ENCODE results near the gene SRGAP1.
A peak's percentile ranks its signal among the peaks of the same experiment; 100 is the strongest.

Gene SRGAP1

DNA sequence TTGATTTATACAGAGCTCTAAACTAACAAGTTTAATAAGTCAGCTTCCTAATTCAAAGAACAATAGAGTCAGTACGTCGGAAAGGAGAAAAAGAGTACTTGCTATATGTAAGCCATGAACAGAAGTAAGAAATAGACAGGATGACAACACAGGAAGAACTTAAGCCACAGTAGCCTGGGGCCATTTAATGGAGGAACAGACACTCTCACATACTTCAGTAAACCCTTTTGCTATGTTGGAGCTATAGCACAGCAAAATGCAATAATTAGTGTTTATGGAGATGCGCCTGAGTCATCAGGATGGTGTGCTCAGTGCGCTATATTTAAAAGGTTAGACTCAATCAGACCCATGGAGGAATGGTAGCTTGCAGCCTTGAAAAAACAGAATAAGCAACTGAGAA, 61.0 kb downstream of the SRGAP1 start:
- DNase-seq (ENCODE audit: low read depth in 2 of 2), result no peak

GRCh38 chr12:63906876-63907275, 62.4 kb downstream of the SRGAP1 start:
- no peak for DNase-seq (ENCODE audit: low read depth in 2 of 2)

DNA sequence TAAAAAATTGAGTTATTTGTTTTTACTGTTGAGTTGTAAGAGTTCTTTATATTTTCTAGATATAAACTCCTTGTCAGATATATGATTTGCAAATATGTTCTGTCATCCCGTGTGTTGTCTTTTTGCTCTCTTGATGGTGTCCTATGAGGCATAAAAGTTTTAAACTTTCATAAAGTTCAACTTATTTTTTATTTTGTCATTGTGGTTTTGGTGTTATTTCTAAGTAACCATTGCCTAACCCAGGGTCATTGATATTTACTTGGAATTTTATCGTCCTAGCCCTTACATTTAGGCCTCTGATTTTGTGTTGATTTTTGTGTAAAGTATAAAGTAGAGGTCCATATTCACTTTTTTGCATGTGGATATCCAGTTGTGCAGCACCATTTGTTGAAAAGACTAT, 63.1 kb downstream of the SRGAP1 start:
- DNase-seq (ENCODE audit: low read depth in 2 of 2), result no peak

DNA sequence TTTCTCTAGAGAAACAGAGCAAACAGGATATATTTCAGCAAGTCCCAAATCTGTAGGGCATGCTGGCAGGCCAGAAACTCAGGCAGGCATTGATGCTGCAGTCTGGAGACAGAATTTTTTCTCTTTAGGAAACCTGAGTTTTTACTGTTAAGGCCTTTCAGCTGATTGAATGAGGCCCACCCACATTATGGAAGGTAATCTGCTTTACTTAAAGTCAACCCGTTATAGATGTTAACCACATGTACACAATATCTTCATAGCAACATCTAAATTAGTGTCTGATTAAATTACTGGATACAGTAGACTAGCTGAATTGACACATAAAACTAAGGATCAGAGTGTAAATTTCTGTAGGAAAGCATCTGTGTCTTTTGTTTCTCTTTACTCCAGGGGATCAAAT, 65.2 kb downstream of the SRGAP1 start:
- DNase-seq (ENCODE audit: low read depth in 2 of 2), result no peak

DNA sequence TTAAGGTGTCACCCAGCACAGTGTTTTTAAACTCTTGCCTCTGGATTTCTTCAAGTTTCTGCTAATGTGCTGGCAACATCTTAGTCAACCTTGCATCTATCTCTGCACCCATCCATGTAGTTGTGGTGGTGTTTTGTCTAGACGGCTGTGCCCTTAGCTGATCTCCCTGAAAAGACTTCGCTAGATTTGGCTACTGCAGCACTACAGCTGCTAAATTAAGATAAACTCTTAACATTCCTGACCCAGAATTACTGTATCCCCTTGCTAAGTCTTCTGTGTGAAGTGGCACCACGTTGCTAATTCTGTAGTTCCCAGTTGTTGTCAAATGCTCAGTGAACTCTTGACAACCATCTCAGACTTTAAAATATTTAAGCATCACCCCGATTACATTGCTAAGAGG, 66.8 kb downstream of the SRGAP1 start:
- DNase-seq (ENCODE audit: low read depth in 2 of 2), result no peak

DNA sequence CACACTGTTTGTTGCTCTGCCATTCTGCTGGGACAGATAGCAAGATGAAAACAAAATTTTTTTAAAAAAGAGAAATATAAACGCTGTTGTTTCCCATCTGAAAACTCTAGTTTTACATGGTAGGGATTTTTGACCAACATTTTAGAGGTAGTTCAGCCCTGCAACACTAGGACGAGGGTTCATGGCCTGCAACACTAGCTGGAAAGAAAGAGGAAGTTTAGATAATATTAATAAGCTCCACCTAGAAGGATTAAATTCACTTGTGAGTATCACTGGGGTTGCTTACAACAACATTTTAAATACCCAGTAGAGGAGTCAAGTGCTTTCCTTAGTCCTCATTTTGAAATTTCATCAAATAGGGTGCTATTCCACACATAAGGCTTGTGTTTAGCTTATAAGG, 68.2 kb downstream of the SRGAP1 start:
- DNase-seq (ENCODE audit: low read depth in 2 of 2), result no peak

- no peak for DNase-seq (ENCODE audit: low read depth in 2 of 2)
These were observed 69.4 kb downstream of the SRGAP1 start for GRCh38 chr12:63913929-63914328.

- DNase-seq (ENCODE audit: low read depth in 2 of 2), result no peak
These were observed 70.8 kb downstream of the SRGAP1 start for GRCh38 chr12:63915105-63915800.

DNA sequence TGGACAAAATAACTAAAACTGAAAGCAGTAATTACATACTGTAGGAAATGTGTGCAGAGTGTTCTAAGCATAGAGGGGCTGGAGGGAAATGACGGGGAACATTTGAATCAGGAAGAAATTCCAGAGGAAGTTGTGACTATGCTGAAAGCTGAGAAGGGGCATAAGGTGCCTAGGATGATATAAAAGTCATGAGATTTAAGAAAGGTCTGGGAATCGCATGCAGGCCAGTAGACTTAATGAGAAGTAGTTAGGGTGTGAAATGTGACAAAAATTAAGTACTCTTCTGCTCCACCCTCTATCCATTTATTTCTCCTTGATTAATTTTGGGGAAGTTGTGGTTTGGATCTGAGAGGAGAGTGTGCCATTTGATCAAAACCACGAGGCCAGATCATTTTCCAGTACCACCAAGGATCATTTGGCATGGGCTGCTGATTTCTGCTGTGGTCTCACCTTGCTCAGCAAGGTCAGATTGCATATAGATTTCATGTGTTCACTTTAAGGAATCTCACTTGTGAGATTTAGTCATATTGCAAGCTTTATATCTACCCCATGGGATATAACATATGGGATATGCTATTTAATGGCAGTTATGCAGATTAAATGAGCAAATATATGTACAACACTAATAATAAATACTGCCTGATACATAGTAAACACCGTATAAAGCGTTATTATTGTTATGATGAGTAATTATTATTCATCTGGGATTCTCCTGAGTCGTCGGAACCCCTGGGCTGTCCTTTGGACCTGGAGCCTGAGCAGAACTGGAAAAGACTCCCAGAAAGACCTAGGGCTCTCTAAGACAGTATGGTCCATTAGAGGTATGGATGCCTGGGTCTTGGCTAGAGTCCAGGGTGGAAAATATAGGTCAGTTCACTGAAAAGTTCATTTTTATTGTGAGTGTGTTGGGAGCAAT, 72.3 kb downstream of the SRGAP1 start:
- no peak for DNase-seq (ENCODE audit: low read depth in 2 of 2)

GRCh38 chr12:63917477-63917862, 73.0 kb downstream of the SRGAP1 start:
- DNase-seq (ENCODE audit: low read depth in 2 of 2), result no peak

DNA sequence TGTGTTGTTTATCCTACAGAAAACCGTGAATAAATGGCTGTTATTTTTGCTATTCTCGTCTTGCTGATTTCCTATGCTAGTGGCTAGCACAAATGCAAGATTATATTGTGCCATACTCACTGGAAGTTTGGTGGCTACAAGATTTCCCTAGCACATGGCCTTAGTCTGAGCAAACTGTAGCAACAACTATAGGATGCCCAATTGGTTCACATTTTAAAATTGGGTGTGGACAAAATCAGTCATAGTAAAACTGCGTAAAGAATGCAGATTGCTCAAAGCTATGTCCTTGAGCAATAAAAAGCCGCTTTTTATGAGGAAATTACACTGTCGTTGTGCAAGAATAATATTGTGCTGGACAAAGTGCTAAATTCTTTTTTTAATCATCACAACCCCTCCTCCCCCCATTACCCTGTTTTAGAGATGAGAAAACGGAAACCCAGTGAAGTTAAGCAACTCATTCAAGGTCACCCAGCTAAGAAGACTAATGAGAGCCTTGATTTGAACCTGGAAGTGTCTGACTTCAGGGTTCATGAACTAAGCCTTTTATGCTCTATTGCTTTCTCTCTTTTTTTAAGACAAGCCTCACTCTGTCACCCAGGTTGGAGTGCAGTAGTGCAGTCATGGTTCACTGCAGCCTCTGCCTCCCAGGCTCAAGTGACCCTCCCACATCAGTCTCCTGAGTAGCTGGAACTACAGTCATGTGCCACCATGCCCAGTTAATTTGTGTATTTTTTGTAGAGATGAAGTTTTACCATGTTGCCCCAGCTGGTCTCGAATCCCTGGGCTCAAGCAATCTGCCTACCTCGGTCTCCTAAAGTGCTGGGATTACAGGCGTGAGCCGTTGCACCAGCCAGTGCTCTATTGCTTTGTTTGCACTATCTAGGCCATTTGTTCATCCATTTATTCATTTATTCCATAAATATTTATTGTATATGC, 73.6 kb downstream of the SRGAP1 start:
- no peak for DNase-seq (ENCODE audit: low read depth in 2 of 2)

GRCh38 chr12:63918800-63919300, 74.3 kb downstream of the SRGAP1 start:
- DNase-seq (ENCODE audit: low read depth in 2 of 2), result no peak

- DNase-seq (ENCODE audit: low read depth in 2 of 2), result no peak
These were observed 75.3 kb downstream of the SRGAP1 start for GRCh38 chr12:63919756-63920155.

- DNase-seq (ENCODE audit: low read depth in 2 of 2), result no peak
These were observed 76.7 kb downstream of the SRGAP1 start for GRCh38 chr12:63921157-63921556.

GRCh38 chr12:63922474-63922873, 78.0 kb downstream of the SRGAP1 start:
- DNase-seq (ENCODE audit: low read depth in 2 of 2), result no peak

DNA sequence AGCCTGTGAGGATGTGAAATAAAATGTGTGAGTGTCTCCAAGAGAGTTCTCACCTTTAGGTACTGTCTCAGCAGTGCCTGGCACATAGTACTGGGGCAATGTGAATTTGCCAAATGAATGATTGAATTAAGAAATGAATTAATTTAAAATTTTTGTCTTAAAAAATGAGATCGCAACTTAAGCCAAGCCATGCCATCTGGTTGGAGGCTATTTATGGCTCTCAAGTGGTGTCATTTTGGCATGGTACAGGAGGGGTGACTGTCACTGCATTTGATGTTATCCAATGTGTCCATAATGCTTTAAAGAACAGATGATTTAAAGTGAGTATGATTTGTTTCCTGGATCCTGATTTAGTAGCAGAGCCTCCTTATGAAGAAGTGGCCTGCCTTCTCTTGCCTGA, 80.3 kb downstream of the SRGAP1 start:
- DNase-seq (ENCODE audit: low read depth in 2 of 2), result no peak

DNA sequence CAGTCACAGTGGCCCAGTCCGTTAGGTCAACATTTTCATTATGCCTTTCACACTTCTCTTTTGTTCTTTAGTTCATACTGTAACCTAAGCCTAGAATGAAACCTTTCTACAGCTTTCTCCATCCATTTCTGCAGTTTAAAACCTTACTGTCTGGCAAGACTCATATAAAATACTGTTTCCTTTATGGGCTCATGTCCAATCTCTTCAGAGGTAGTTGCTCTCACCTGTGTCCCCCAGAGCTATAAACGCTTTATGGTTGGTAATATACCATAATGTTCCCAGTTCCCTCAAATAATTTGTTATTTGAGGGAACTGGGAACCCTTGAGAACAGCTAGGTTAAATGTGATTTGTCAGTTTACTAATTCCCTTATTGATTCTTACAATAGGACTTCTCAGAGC, 83.0 kb downstream of the SRGAP1 start:
- DNase-seq (ENCODE audit: low read depth in 2 of 2), result no peak

GRCh38 chr12:63928305-63928704, 83.8 kb downstream of the SRGAP1 start:
- peak in 1 of 2 donors; percentile 5 for DNase-seq (ENCODE audit: low read depth in 2 of 2)

DNA sequence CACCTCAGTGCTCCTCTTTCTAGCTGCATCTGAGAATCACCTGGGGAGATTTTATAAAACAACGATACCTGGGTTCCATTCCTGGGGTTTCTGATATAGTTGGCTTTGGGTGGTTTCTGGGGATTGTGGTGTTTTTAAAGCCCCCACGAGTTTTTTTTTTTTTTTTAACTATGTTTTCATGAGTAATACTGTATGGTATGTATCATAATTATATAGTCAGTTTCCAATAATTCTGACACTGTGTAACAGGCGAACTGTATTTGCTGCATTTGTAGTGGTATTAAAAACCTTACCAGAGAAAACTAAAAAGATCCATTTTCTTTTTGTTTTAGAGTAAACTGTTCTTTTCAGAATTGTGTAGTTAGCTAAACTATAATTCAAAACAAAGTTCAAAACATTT, 84.9 kb downstream of the SRGAP1 start:
- no peak for DNase-seq (ENCODE audit: low read depth in 2 of 2)

GRCh38 chr12:63930971-63931370, 86.5 kb downstream of the SRGAP1 start:
- DNase-seq (ENCODE audit: low read depth in 2 of 2), result no peak

- no peak for DNase-seq (ENCODE audit: low read depth in 2 of 2)
These were observed 87.2 kb downstream of the SRGAP1 start for GRCh38 chr12:63931703-63932102.

- no peak for DNase-seq (ENCODE audit: low read depth in 2 of 2)
These were observed 90.4 kb downstream of the SRGAP1 start for GRCh38 chr12:63934936-63935335.

All from stimulated activated CD4-positive, alpha-beta T cell treated with anti-CD3 and anti-CD28 coated beads, Interleukin-4, amount 100 ng/mL, for 48 hours (primary cell).